ENCODE results near the gene RPS15. TPM values are rescaled to one million over a fixed set of nuclear protein-coding genes. Genes with fewer than 3 reads are reported as not detected.

The RPS15 gene
- total and polyA plus RNA-seq, 2 of the 13 experiments (the other 11 are each of a cell fraction or from before 2014, with no cell fraction given) = 695 to 1,411 TPM

GRCh38 chr19:1445185-1445931, 7.2 kb downstream of the RPS15 start (continued):
- TF ChIP-seq, protein P1, sequence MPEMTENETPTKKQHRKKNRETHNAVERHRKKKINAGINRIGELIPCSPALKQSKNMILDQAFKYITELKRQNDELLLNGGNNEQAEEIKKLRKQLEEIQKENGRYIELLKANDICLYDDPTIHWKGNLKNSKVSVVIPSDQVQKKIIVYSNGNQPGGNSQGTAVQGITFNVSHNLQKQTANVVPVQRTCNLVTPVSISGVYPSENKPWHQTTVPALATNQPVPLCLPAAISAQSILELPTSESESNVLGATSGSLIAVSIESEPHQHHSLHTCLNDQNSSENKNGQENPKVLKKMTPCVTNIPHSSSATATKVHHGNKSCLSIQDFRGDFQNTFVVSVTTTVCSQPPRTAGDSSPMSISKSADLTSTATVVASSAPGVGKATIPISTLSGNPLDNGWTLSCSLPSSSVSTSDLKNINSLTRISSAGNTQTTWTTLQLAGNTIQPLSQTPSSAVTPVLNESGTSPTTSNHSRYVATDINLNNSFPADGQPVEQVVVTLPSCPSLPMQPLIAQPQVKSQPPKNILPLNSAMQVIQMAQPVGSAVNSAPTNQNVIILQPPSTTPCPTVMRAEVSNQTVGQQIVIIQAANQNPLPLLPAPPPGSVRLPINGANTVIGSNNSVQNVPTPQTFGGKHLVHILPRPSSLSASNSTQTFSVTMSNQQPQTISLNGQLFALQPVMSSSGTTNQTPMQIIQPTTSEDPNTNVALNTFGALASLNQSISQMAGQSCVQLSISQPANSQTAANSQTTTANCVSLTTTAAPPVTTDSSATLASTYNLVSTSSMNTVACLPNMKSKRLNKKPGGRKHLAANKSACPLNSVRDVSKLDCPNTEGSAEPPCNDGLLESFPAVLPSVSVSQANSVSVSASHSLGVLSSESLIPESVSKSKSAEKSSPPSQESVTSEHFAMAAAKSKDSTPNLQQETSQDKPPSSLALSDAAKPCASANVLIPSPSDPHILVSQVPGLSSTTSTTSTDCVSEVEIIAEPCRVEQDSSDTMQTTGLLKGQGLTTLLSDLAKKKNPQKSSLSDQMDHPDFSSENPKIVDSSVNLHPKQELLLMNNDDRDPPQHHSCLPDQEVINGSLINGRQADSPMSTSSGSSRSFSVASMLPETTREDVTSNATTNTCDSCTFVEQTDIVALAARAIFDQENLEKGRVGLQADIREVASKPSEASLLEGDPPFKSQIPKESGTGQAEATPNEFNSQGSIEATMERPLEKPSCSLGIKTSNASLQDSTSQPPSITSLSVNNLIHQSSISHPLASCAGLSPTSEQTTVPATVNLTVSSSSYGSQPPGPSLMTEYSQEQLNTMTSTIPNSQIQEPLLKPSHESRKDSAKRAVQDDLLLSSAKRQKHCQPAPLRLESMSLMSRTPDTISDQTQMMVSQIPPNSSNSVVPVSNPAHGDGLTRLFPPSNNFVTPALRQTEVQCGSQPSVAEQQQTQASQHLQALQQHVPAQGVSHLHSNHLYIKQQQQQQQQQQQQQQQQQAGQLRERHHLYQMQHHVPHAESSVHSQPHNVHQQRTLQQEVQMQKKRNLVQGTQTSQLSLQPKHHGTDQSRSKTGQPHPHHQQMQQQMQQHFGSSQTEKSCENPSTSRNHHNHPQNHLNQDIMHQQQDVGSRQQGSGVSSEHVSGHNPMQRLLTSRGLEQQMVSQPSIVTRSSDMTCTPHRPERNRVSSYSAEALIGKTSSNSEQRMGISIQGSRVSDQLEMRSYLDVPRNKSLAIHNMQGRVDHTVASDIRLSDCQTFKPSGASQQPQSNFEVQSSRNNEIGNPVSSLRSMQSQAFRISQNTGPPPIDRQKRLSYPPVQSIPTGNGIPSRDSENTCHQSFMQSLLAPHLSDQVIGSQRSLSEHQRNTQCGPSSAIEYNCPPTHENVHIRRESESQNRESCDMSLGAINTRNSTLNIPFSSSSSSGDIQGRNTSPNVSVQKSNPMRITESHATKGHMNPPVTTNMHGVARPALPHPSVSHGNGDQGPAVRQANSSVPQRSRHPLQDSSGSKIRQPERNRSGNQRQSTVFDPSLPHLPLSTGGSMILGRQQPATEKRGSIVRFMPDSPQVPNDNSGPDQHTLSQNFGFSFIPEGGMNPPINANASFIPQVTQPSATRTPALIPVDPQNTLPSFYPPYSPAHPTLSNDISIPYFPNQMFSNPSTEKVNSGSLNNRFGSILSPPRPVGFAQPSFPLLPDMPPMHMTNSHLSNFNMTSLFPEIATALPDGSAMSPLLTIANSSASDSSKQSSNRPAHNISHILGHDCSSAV (CRISPR knock-in tag; IDR thresholded peaks at IDR 0.05; ENCODE audit: borderline replicate concordance) = no peak
- TF ChIP-seq ZNF678 (CRISPR knock-in tag; IDR thresholded peaks at IDR 0.05) (no peak), AGO2 (optimal IDR thresholded peaks at IDR 0.05; ENCODE audit: low read depth, low read length) (no peak), PLRG1 (conservative IDR thresholded peaks at IDR 0.05) (no peak), FLYWCH1 (CRISPR knock-in tag; IDR thresholded peaks at IDR 0.05) (no peak), ZGPAT (CRISPR knock-in tag; IDR thresholded peaks at IDR 0.05) (peak; percentile 70), TCF7 (IDR thresholded peaks at IDR 0.05; ENCODE audit: low read depth) (no peak), ZNF251 (CRISPR knock-in tag; IDR thresholded peaks at IDR 0.05) (no peak), SOX13 (IDR thresholded peaks at IDR 0.05) (no peak), SOX13 (CRISPR knock-in tag; conservative IDR thresholded peaks at IDR 0.05 in 1 of 2, IDR thresholded peaks at IDR 0.05 in 1 of 2) (no peak), HNF4G (IDR thresholded peaks at IDR 0.05; ENCODE audit: borderline replicate concordance, low read depth, low read length) (no peak), HNF4G (CRISPR knock-in tag; IDR thresholded peaks at IDR 0.05; ENCODE audit: borderline replicate concordance, low read depth) (peak; percentile 56; the same call in 1 of the 2 replicates), ADNP (CRISPR knock-in tag; IDR thresholded peaks at IDR 0.05) (peak; percentile 44; the same call in 1 of the 2 replicates)
- TF ChIP-seq, protein P2, sequence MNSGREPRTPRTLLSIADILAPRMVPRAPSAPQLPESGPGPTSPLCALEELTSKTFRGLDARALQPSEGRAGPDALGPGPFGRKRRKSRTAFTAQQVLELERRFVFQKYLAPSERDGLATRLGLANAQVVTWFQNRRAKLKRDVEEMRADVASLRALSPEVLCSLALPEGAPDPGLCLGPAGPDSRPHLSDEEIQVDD (CRISPR knock-in tag; IDR thresholded peaks at IDR 0.05; ENCODE audit: borderline replicate concordance) = no peak
- TF ChIP-seq, protein P3, sequence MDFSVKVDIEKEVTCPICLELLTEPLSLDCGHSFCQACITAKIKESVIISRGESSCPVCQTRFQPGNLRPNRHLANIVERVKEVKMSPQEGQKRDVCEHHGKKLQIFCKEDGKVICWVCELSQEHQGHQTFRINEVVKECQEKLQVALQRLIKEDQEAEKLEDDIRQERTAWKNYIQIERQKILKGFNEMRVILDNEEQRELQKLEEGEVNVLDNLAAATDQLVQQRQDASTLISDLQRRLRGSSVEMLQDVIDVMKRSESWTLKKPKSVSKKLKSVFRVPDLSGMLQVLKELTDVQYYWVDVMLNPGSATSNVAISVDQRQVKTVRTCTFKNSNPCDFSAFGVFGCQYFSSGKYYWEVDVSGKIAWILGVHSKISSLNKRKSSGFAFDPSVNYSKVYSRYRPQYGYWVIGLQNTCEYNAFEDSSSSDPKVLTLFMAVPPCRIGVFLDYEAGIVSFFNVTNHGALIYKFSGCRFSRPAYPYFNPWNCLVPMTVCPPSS (IDR thresholded peaks at IDR 0.05) = no peak
- TF ChIP-seq, protein P4, sequence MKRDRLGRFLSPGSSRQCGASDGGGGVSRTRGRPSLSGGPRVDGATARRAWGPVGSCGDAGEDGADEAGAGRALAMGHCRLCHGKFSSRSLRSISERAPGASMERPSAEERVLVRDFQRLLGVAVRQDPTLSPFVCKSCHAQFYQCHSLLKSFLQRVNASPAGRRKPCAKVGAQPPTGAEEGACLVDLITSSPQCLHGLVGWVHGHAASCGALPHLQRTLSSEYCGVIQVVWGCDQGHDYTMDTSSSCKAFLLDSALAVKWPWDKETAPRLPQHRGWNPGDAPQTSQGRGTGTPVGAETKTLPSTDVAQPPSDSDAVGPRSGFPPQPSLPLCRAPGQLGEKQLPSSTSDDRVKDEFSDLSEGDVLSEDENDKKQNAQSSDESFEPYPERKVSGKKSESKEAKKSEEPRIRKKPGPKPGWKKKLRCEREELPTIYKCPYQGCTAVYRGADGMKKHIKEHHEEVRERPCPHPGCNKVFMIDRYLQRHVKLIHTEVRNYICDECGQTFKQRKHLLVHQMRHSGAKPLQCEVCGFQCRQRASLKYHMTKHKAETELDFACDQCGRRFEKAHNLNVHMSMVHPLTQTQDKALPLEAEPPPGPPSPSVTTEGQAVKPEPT (CRISPR knock-in tag; IDR thresholded peaks at IDR 0.05; ENCODE audit: low read depth) = peak; percentile 35; the same call in 1 of the 2 replicates
